Natural killer cell (primary cell): ENCODE results near the gene RASA1. TPM values are rescaled to one million over a fixed set of nuclear protein-coding genes. Genes with fewer than 3 reads are reported as not detected.
A peak's percentile ranks its signal among the peaks of the same experiment; 100 is the strongest.

ENCODE experiments used
- ATAC-seq, 3 donors: fragments of 150-1000 bp in 2 of 3; fragments of 200-7000 bp in 1 of 3; cut with Tn5 transposase; 1 replicate in 1 of 3; 2 replicates in 2 of 3; pipeline ENCODE4 v1.10.0; 2021; ENCODE audit warnings: mild to moderate bottlenecking in 2 of 3, moderate library complexity in 2 of 3
- DNase-seq, 2 donors: peaks; one replicate each; pipeline versions ENCODE4 v3.0.0 to v3.0.0-alpha.2; 2013 to 2021; ENCODE audit warnings: mixed read lengths in 1 of 2
- H3K27ac ChIP-seq: one replicate; pipeline ENCODE4 v1.5.1; 2013; ENCODE audit warnings: mild to moderate bottlenecking, low read length
- H3K27me3 ChIP-seq: one replicate; pipeline ENCODE4 v1.6.1; 2013; ENCODE audit warnings: low read length; ENCODE audit not compliant: control insufficient read depth, insufficient read depth
- H3K36me3 ChIP-seq: one replicate; pipeline ENCODE4 v1.6.1; 2013; ENCODE audit warnings: low read length; ENCODE audit not compliant: control insufficient read depth, insufficient read depth
- H3K4me1 ChIP-seq: one replicate; pipeline ENCODE4 v1.6.1; 2013; ENCODE audit warnings: low read length; ENCODE audit not compliant: control insufficient read depth, insufficient read depth
- H3K4me3 ChIP-seq: one replicate; pipeline ENCODE4 v1.5.1; 2013; ENCODE audit warnings: low read length
- H3K9me3 ChIP-seq: one replicate; pipeline ENCODE4 v1.6.1; 2013; ENCODE audit warnings: low read length; ENCODE audit not compliant: control insufficient read depth, insufficient read depth
- H3K27ac Mint-ChIP-seq, 2 donors: one replicate each; pipeline ENCODE4 v1.8.0; 2022; ENCODE audit warnings: mild to moderate bottlenecking in 2 of 2, mixed read lengths in 2 of 2, moderate library complexity in 1 of 2
- H3K27me3 Mint-ChIP-seq, 2 donors: one replicate each; pipeline ENCODE4 v1.8.0; 2022; ENCODE audit warnings: low read depth in 2 of 2, mixed read lengths in 2 of 2
- H3K36me3 Mint-ChIP-seq: one replicate; pipeline ENCODE4 v1.8.0; 2022; ENCODE audit warnings: mixed read lengths
- H3K4me1 Mint-ChIP-seq, 2 donors: one replicate each; pipeline ENCODE4 v1.8.0; 2022; ENCODE audit warnings: mixed read lengths in 2 of 2
- H3K4me3 Mint-ChIP-seq: one replicate; pipeline ENCODE4 v1.8.0; 2022; ENCODE audit warnings: mild to moderate bottlenecking, moderate library complexity, mixed read lengths
- H3K9me3 Mint-ChIP-seq, 2 donors: one replicate each; pipeline ENCODE4 v1.8.0; 2022; ENCODE audit warnings: mixed read lengths in 2 of 2
- WGBS: methylation state at CpG from one replicate; pipeline ENCODE4 v1.1.7; 2013; ENCODE audit warnings: missing lambda C conversion rate; ENCODE audit not compliant: insufficient coverage; 5-methylcytosine and 5-hydroxymethylcytosine counted together
- intact Hi-C: fragments of 100-400 bp; cut with micrococcal nuclease; formaldehyde crosslinking; loops from one replicate; pipeline ENCODE4 v1.14.2; 2022
- total RNA-seq, 4 donors: library from RNA; stranded (reverse); fragments of 120-200 nt in 1 of 4; gene quantifications; one replicate each; pipeline versions ENCODE4 v1.2.3 to v1.2.4, GENCODE V29; 2013 to 2022
- TF ChIP-seq, protein P1 (sequence below): fragments of 200-600 bp; IDR thresholded peaks from one replicate; pipeline ENCODE4 v1.8.0; 2022; ENCODE audit warnings: antibody characterized with exemption

RASA1 gene
- total RNA-seq, 3 donors from 2014 or later (not counting 1 experiment from before 2014, with no cell fraction given) = 20.3 to 26.5 (median 21.2) TPM

DNA sequence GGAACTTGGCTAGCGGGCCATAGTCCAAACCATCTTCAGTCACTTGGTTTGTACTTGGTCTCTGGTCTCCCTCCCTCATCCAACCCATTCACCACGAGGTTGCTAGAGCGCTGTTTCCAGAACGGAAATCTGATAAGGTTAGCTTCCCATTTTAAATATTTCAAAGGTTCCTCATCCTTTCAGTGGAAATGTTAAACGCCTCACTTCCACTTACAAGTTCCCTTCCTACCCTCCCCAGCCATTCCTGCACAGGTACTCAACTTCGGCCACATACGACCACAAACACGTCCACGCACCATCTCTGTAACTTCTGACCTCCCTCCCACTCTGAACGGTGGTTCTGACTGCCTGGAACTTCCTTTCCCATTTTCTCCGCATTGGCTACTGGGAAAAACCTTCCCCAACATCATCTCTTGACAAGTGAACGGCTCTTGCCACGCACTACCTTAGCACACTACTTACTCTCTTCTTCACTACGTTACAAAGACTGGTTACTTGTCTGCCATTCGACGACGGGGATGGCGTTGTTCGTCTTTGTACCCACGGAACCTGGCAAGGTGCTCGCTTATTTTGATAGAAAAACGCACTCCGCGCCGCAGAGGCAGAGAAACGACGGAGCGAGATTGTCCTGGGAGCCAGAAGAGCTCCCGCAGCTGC is 144.4 kb downstream of the RASA1 start:
- intact Hi-C loops = loop anchor here (1.0 to 10.0 kb wide), 3 partner anchors 290 to 795 kb away; partner anchors contain the start of gene COX7C
- peak overlapping the region; percentile 97 for H3K4me3 Mint-ChIP-seq
- peak; percentile 11 to 33 (median 14) for ATAC-seq
- peak overlapping the region; percentile 97 for H3K27ac ChIP-seq
- H3K27me3 Mint-ChIP-seq = peaks cover 10 to 22% of the 10 kb centered on the region in 2 donors
- H3K36me3 Mint-ChIP-seq = peaks cover 17% of the 10 kb centered on the region
- peak overlapping the region; percentile 90 to 99 for H3K27ac Mint-ChIP-seq
- H3K36me3 ChIP-seq = peaks cover 33% of the 10 kb centered on the region
- H3K9me3 Mint-ChIP-seq = no peaks in the 10 kb centered on the region
- no peaks in the 10 kb centered on the region for H3K9me3 ChIP-seq
- TF ChIP-seq, protein P1, sequence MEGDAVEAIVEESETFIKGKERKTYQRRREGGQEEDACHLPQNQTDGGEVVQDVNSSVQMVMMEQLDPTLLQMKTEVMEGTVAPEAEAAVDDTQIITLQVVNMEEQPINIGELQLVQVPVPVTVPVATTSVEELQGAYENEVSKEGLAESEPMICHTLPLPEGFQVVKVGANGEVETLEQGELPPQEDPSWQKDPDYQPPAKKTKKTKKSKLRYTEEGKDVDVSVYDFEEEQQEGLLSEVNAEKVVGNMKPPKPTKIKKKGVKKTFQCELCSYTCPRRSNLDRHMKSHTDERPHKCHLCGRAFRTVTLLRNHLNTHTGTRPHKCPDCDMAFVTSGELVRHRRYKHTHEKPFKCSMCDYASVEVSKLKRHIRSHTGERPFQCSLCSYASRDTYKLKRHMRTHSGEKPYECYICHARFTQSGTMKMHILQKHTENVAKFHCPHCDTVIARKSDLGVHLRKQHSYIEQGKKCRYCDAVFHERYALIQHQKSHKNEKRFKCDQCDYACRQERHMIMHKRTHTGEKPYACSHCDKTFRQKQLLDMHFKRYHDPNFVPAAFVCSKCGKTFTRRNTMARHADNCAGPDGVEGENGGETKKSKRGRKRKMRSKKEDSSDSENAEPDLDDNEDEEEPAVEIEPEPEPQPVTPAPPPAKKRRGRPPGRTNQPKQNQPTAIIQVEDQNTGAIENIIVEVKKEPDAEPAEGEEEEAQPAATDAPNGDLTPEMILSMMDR = no peak
- H3K4me1 ChIP-seq = peaks cover 6% of the 10 kb centered on the region
- H3K27me3 ChIP-seq = no peaks in the 10 kb centered on the region
- peak overlapping the region; percentile 94 for H3K4me3 ChIP-seq
- under 1% methylated on average over 29 of the region's 29 CpGs for WGBS
- DNase-seq = peak; percentile 16 to 69
- H3K4me1 Mint-ChIP-seq = peaks cover 47 to 51% of the 10 kb centered on the region in 2 donors

DNA sequence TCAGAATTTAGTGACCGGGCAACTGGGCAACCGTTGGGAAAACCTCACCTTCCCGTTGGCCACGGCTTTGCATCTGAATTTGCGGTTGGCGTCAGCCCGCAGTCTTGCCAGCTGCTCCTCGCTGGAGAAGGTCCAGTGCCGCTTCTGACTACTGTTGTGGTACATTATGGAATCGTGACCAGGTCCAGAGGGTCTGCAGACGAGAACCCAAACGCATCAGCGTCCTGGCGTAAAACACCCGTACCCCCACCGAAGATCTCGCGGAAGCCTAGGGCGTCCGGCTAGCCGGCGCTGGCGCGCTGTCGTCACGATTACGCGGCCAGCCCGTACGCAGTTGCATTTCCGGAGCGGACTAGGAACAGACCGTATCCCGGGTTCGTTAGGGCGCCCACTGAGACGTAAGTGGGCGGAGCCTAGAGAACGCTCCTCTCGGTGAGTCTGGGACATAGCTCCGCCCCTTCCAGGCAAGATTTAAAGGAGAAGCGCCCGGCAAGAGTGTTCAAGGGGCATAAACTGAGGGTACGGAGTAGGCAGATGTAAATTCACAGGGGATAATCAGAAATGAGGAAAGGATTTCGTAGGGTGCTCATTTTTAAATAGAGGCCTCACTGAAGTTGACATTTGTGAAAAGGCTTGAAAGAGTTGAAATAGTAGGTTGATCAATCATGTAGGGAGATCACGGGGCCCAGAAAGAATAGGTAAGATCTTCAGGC is 145.1 kb downstream of the RASA1 start, which contains the start of gene CCNH:
Gene CCNH (minus strand): TSS at position 301 of the 713 bp plus-strand sequence. CDS start 136 bp downstream, at position 165.
- Mint-ChIP-seq H3K4me1 (peaks cover 40 to 44% of the 10 kb centered on the region in 2 donors), H3K9me3 (no peaks in the 10 kb centered on the region), H3K27ac (peak within 1 kb of the TSS; percentile 90 to 99), H3K36me3 (peaks cover 10% of the 10 kb centered on the region), H3K4me3 (peak within 1 kb of the TSS; percentile 97), H3K27me3 (peaks cover 10 to 25% of the 10 kb centered on the region in 2 donors)
- intact Hi-C loops = loop anchor here (1.0 to 10.0 kb wide), 3 partner anchors 290 to 795 kb away; partner anchors contain the start of gene COX7C
- TF ChIP-seq, protein P1 = no peak
- WGBS = 1% methylated on average over 46 of the region's 46 CpGs
- ATAC-seq (peak; percentile 93 to 99 (median 96)), DNase-seq (peak; percentile 91 to 99)
- H3K4me1 ChIP-seq = peaks cover 6% of the 10 kb centered on the region
- H3K4me3 ChIP-seq = peak within 1 kb of the TSS; percentile 94
- H3K36me3 ChIP-seq = peaks cover 26% of the 10 kb centered on the region
- no peaks in the 10 kb centered on the region for H3K27me3 ChIP-seq
- H3K9me3 ChIP-seq = no peaks in the 10 kb centered on the region
- peak within 1 kb of the TSS; percentile 97 for H3K27ac ChIP-seq

DNA sequence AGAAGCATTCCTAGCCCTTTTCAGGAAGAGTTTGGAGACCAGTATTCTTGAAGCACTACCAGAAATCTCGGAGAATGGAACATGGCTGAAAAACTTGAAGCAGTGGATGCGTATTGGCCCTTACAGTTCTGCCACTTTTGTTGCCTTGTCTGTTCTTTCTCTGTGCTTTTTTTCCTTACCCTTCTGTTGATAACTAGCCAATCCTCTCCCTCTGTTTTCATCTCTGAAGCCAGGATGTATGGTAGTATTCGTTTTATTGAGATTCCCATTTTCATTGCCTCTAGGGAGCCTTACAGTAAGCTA is 145.6 kb downstream of the RASA1 start:
- H3K9me3 ChIP-seq = no peaks in the 10 kb centered on the region
- peak overlapping the region; percentile 97 for H3K4me3 Mint-ChIP-seq
- peak overlapping the region; percentile 94 for H3K4me3 ChIP-seq
- H3K36me3 ChIP-seq = peaks cover 23% of the 10 kb centered on the region
- no peak for DNase-seq
- peaks cover 6% of the 10 kb centered on the region for H3K4me1 ChIP-seq
- H3K27ac Mint-ChIP-seq = peak overlapping the region; percentile 90 to 99
- TF ChIP-seq, protein P1 = no peak
- no peaks in the 10 kb centered on the region for H3K9me3 Mint-ChIP-seq
- peak overlapping the region; percentile 97 for H3K27ac ChIP-seq
- ATAC-seq = no peak
- 67% methylated on average over 2 of the region's 3 CpGs for WGBS
- peaks cover 5% of the 10 kb centered on the region for H3K36me3 Mint-ChIP-seq
- intact Hi-C loops = loop anchor here (5.0 to 10.0 kb wide), 2 partner anchors 291 to 732 kb away; no protein-coding TSS in a partner anchor
- H3K27me3 ChIP-seq = no peaks in the 10 kb centered on the region
- peaks cover 35 to 39% of the 10 kb centered on the region in 2 donors for H3K4me1 Mint-ChIP-seq
- peaks cover 10 to 25% of the 10 kb centered on the region in 2 donors for H3K27me3 Mint-ChIP-seq
